ENCODE data around the gene GNB5.

GNB5 gene

GRCh38 chr15:52214553-52214952 lies 23.4 kb upstream of the GNB5 start:
- DNase-seq = no peak
- in situ Hi-C loops (cut with HindIII; ENCODE audit: low pct_ligation_motif_present, low pct_unique_long_range_greater_than_20kb, low sequenced_read_pairs) = no loop called here

DNA sequence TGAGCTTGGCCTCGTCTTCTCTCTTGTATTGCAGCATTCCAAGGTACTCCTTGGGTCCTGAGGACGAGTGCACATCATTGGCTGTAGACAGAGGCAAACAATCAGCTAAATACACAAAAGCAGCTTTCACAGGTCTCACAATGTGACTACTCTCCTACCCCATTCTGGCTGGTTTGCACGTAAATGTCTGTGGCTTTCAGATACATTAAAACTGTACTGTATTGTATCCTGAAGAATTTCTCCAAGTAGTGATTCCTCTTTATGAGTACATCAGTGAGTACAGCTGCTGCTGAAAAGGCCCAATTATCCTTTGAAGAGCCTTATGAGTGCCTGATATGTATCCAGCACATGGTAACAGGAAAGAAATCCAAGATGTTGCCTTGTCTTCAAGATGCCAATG lies 22.0 kb upstream of the GNB5 start:
- DNase-seq = no peak
- in situ Hi-C loops (cut with HindIII; ENCODE audit: low pct_ligation_motif_present, low pct_unique_long_range_greater_than_20kb, low sequenced_read_pairs) = no loop called here

- DNase-seq = peak; percentile 68
- in situ Hi-C loops (cut with HindIII; ENCODE audit: low pct_ligation_motif_present, low pct_unique_long_range_greater_than_20kb, low sequenced_read_pairs) = no loop called here
These were observed 17.2 kb upstream of the GNB5 start for GRCh38 chr15:52208306-52208946.

DNA sequence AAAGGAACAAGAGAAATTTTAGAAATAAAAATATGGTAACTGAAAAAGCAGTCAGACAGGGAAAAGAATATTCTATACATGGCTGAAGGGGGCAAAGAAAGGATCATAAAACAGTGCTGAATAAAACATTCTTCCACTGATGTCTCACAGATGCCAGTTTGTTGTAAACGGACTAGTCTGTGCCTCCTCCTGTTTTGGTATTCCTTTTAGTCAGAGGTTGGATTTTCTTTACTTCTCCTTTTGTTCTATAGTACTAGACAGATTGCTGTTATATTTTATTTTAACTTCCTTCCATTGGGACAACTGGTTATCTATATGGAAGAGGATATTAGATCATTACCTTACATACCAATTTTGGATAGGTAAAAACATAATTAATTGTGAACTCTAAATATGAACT lies 16.0 kb upstream of the GNB5 start:
- in situ Hi-C loops (cut with HindIII; ENCODE audit: low pct_ligation_motif_present, low pct_unique_long_range_greater_than_20kb, low sequenced_read_pairs) = no loop called here

DNA sequence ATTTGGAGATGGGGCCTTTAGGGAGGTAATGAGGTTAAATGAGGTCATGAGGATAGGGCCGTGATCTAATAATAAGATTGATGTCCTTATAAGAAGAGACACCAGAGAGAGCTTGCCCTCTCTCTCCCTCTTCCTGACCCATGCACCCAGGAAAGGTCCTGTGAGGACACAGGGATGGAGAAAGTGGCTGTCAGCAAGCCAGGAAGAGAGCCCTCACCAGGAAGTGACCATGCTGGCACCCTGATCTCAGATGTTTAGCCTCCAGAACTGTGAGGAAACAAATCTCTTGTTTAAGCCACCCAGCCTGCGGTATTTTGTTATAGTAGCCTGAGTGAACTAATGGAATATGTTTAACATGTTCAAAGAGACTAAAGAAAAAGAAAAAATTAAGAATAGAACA lies 15.3 kb upstream of the GNB5 start:
- in situ Hi-C loops (cut with HindIII; ENCODE audit: low pct_ligation_motif_present, low pct_unique_long_range_greater_than_20kb, low sequenced_read_pairs) = no loop called here
- no peak for DNase-seq

More for the DNA sequence above, 16.0 kb upstream of the GNB5 start:
- no peak for DNase-seq

GRCh38 chr15:52204657-52205056 lies 13.5 kb upstream of the GNB5 start:
- in situ Hi-C loops (cut with HindIII; ENCODE audit: low pct_ligation_motif_present, low pct_unique_long_range_greater_than_20kb, low sequenced_read_pairs) = no loop called here
- DNase-seq = no peak

GRCh38 chr15:52200831-52201365 lies 9.7 kb upstream of the GNB5 start:
- in situ Hi-C loops (cut with HindIII; ENCODE audit: low pct_ligation_motif_present, low pct_unique_long_range_greater_than_20kb, low sequenced_read_pairs) = no loop called here
- DNase-seq = no peak

GRCh38 chr15:52199271-52199670 lies 8.1 kb upstream of the GNB5 start:
- in situ Hi-C loops (cut with HindIII; ENCODE audit: low pct_ligation_motif_present, low pct_unique_long_range_greater_than_20kb, low sequenced_read_pairs) = no loop called here
- DNase-seq = no peak

- in situ Hi-C loops (cut with HindIII; ENCODE audit: low pct_ligation_motif_present, low pct_unique_long_range_greater_than_20kb, low sequenced_read_pairs) = no loop called here
- DNase-seq = no peak
These were observed 5.7 kb upstream of the GNB5 start for GRCh38 chr15:52196891-52197290.

DNA sequence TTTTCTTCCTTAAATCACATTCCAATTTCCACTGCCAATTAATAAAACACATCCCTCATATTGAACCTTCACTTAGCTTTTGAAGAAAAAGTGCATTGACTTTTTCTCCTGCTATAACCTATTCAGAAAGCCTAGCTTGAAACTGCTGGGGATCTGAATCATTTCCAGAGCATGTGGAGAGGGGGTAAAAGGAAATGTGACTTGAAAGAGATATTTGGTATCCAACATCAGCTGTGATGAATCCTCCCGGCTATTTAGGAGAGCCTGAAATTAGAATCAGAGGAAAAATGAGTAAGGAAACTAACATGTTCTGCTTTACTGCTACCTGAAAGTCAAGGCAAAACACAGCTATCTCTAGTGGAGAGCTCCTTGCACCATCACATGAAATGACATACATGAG lies 2.6 kb upstream of the GNB5 start:
- in situ Hi-C loops (cut with HindIII; ENCODE audit: low pct_ligation_motif_present, low pct_unique_long_range_greater_than_20kb, low sequenced_read_pairs) = no loop called here

DNA sequence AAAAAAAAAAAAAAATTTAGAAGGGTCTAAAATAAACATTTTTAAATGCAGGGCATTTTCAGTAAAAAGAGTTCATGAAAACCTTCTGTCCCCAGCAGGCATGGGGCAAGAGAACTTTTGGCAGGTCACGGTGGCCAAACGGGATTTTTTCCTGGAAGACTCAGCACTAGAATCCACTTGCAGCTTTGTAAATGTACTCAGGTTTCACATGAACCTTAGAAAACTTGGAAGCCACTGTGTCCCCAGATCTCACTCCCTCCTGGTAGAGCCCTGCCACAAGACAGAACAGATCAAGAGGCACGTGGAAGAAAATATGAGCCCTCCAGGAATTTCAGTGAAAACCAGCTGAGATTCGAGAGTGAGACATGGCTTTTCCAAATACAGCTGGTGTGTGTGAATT lies 2.1 kb upstream of the GNB5 start:
- no peak for DNase-seq
- in situ Hi-C loops (cut with HindIII; ENCODE audit: low pct_ligation_motif_present, low pct_unique_long_range_greater_than_20kb, low sequenced_read_pairs) = no loop called here

More for the DNA sequence above, 2.6 kb upstream of the GNB5 start:
- DNase-seq = no peak

GRCh38 chr15:52186651-52187486 lies 4.3 kb downstream of the GNB5 start:
- in situ Hi-C loops (cut with HindIII; ENCODE audit: low pct_ligation_motif_present, low pct_unique_long_range_greater_than_20kb, low sequenced_read_pairs) = no loop called here
- no peak for DNase-seq

DNA sequence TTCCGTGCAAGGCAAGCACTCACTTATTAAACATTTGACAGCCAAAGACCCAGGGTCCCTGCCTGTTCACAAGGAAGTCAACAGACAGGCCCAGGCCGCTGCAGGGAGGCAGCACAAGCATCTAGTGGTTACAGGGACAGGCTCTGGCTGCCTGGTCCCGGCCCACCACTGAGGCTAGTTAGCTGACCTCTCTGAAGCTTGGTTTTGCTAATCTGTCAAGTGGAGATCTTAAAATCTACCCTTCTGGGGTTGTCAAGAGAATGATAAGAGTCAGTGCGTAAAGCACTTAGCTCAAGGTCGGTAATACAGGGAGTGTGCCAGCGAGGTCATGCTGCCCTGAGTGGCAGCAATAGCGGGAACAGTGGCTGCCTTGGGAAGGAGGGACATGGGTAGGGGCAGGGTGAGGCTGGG lies 6.0 kb downstream of the GNB5 start:
- in situ Hi-C loops (cut with HindIII; ENCODE audit: low pct_ligation_motif_present, low pct_unique_long_range_greater_than_20kb, low sequenced_read_pairs) = no loop called here
- no peak for DNase-seq

GRCh38 chr15:52184721-52185120 lies 6.5 kb downstream of the GNB5 start:
- in situ Hi-C loops (cut with HindIII; ENCODE audit: low pct_ligation_motif_present, low pct_unique_long_range_greater_than_20kb, low sequenced_read_pairs) = no loop called here
- no peak for DNase-seq

DNA sequence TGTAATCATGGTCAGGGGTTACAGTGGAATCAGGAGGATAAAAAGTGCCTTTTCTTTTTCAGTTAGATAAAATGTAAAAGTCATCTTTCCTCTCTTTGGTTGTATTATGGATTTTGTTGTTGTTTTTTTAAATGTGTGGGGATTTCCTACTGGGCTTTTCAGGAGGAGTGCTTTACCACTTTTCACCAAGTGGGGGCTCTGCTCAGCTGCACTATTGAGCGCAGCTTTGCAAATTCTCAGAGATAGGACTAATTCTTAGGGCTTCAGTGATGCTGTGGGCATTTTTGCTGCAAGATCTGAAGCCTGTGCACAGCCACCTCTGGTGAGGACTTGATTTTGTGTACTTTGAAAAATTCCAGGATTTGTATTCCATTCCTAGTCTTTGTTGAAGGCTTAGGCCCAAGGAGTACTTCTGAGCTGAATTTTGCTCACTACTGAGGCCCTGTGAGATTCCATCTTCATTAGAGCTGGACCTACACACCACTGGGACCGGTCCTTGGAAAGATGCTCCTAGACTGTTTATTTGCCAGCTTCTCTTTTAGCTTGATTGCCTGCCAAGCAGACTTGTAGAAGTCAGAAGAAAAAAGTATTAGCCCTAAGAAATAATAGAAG lies 7.5 kb downstream of the GNB5 start:
- no peak for DNase-seq
- in situ Hi-C loops (cut with HindIII; ENCODE audit: low pct_ligation_motif_present, low pct_unique_long_range_greater_than_20kb, low sequenced_read_pairs) = no loop called here

GRCh38 chr15:52181938-52182780 lies 9.0 kb downstream of the GNB5 start:
- no peak for DNase-seq
- in situ Hi-C loops (cut with HindIII; ENCODE audit: low pct_ligation_motif_present, low pct_unique_long_range_greater_than_20kb, low sequenced_read_pairs) = no loop called here

DNA sequence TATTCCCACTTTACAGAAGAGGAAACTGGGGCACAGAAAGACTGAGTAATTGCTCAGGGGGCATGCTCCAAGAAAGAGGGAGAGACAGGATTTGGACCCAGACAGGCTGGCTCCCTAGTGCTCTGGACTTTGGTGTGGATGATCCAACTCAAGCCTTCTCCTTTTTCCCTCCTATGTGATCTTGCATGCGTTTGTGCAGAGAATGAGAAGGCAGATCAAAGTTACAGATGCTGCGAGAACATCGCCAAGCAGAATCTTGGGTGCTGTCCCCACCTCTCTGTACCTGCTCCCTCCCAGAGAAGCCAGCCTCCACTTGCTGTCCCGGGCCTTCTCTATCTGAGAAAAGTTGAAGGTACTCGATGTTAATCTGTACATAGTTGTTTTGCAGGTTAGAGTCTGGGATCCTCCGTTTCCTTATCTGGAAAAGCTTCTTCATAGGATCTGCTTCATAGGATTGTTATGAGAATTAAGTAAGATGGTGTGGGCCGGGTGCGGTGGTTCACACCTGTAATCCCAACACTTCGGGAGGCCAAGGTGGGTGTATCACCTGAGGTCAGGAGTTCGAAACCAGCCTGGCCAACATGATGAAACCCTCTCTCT lies 10.2 kb downstream of the GNB5 start:
- in situ Hi-C loops (cut with HindIII; ENCODE audit: low pct_ligation_motif_present, low pct_unique_long_range_greater_than_20kb, low sequenced_read_pairs) = no loop called here
- DNase-seq = no peak

- no peak for DNase-seq
- in situ Hi-C loops (cut with HindIII; ENCODE audit: low pct_ligation_motif_present, low pct_unique_long_range_greater_than_20kb, low sequenced_read_pairs) = no loop called here
These were observed 10.9 kb downstream of the GNB5 start for GRCh38 chr15:52180196-52180835.

Measured in ACHN (cell line).